ENCODE results near the gene GZF1. TPM values are rescaled to one million over a fixed set of nuclear protein-coding genes. Genes with fewer than 3 reads are reported as not detected.
A peak's percentile ranks its signal among the peaks of the same experiment; 100 is the strongest.

The GZF1 gene
- total RNA-seq, 4 donors from 2014 or later = 16.3 to 37.2 (median 20.3) TPM

GRCh38 chr20:23317081-23317480, 44.9 kb upstream of the GZF1 start:
- 86 to 88% methylated on average over 5 of the region's 5 CpGs for whole genome bisulfite sequencing, 2 donors

GRCh38 chr20:23318347-23318746, 43.6 kb upstream of the GZF1 start:
- Histone ChIP-seq H3K4me1 (peaks cover 0 to 28% (median 5%) of the 10 kb centered on the region in 4 donors), H3K4me3 (no peak overlapping the region)

More at GRCh38 chr20:23317081-23317480, 44.9 kb upstream of the GZF1 start:
- Histone ChIP-seq H3K9me3 (no peaks in the 10 kb centered on the region), H3K4me1 (peaks cover 0 to 35% (median 5%) of the 10 kb centered on the region in 4 donors), H3K4me3 (no peak overlapping the region), H3K27ac (no peak overlapping the region), H3K27me3 (no peaks in the 10 kb centered on the region), H3K36me3 (no peaks in the 10 kb centered on the region)
- TF ChIP-seq EP300 (IDR thresholded peaks at IDR 0.05) (no peak), POLR2A (IDR thresholded peaks at IDR 0.05) (no peak), CTCF (IDR thresholded peaks at IDR 0.05) (no peak)
- no peak for DNase-seq (ENCODE audit: low spot score in 2 of 2)

GRCh38 chr20:23320317-23320716, 41.7 kb upstream of the GZF1 start:
- H3K9me3 ChIP-seq = no peaks in the 10 kb centered on the region
- WGBS, 2 donors = 76 to 87% methylated on average over 8 of the region's 8 CpGs
- no peak overlapping the region for H3K27ac ChIP-seq
- peaks cover 0 to 11% (median 0%) of the 10 kb centered on the region in 4 donors for H3K4me1 ChIP-seq
- H3K4me3 ChIP-seq = no peak overlapping the region
- no peaks in the 10 kb centered on the region for H3K27me3 ChIP-seq
- DNase-seq (ENCODE audit: low spot score in 2 of 2) = no peak
- H3K36me3 ChIP-seq = no peaks in the 10 kb centered on the region
- TF ChIP-seq POLR2A (IDR thresholded peaks at IDR 0.05) = no peak
- TF ChIP-seq CTCF (IDR thresholded peaks at IDR 0.05) = peak in 4 of 5 experiments; percentile 12 to 23 (median 16)

More at GRCh38 chr20:23318347-23318746, 43.6 kb upstream of the GZF1 start:
- Histone ChIP-seq H3K9me3 (no peaks in the 10 kb centered on the region), H3K27ac (no peak overlapping the region), H3K27me3 (no peaks in the 10 kb centered on the region), H3K36me3 (no peaks in the 10 kb centered on the region)
- 60 to 63% methylated on average over 5 of the region's 5 CpGs for WGBS, 2 donors
- no peak for DNase-seq (ENCODE audit: low spot score in 2 of 2)
- TF ChIP-seq CTCF (IDR thresholded peaks at IDR 0.05) (no peak), EP300 (IDR thresholded peaks at IDR 0.05) (no peak), POLR2A (IDR thresholded peaks at IDR 0.05) (no peak)

- Histone ChIP-seq H3K4me3 (no peak overlapping the region), H3K27ac (no peak overlapping the region), H3K4me1 (no peaks in the 10 kb centered on the region), H3K9me3 (no peaks in the 10 kb centered on the region), H3K27me3 (no peaks in the 10 kb centered on the region), H3K36me3 (no peaks in the 10 kb centered on the region)
- no peak for TF ChIP-seq CTCF (IDR thresholded peaks at IDR 0.05)
- no peak for DNase-seq (ENCODE audit: low spot score in 2 of 2)
- 50 to 54% methylated on average over 3 of the region's 3 CpGs for WGBS, 2 donors
Measured at GRCh38 chr20:23325107-23325506, 36.9 kb upstream of the GZF1 start.

- no peaks in the 10 kb centered on the region for H3K9me3 ChIP-seq
- DNase-seq (ENCODE audit: low spot score in 2 of 2) = no peak
- 86 to 93% methylated on average over 6 to 8 of the region's 8 CpGs for WGBS, 2 donors
- H3K4me3 ChIP-seq = no peak overlapping the region
- H3K36me3 ChIP-seq = no peaks in the 10 kb centered on the region
- H3K27me3 ChIP-seq = no peaks in the 10 kb centered on the region
- no peaks in the 10 kb centered on the region for H3K4me1 ChIP-seq
- TF ChIP-seq POLR2A (IDR thresholded peaks at IDR 0.05) = no peak
- no peak for TF ChIP-seq EP300 (IDR thresholded peaks at IDR 0.05)
- TF ChIP-seq CTCF (IDR thresholded peaks at IDR 0.05) = no peak
- H3K27ac ChIP-seq = no peak overlapping the region
Measured at GRCh38 chr20:23326774-23327173, 35.2 kb upstream of the GZF1 start.
